Activated CD4-positive, CD25-positive, alpha-beta regulatory T cell (primary cell): ENCODE results near the gene CNTLN.
"Not testable (repeated sequence)": the region's sequence is repeated elsewhere in the genome, so short reads cannot be mapped to it uniquely, and the experiment has no call there.

Experiments used
- DNase-seq, 4 experiments: peaks; one replicate each; lab custom pipeline; 2025; lab: John Stamatoyannopoulos, UW

The CNTLN gene

DNA sequence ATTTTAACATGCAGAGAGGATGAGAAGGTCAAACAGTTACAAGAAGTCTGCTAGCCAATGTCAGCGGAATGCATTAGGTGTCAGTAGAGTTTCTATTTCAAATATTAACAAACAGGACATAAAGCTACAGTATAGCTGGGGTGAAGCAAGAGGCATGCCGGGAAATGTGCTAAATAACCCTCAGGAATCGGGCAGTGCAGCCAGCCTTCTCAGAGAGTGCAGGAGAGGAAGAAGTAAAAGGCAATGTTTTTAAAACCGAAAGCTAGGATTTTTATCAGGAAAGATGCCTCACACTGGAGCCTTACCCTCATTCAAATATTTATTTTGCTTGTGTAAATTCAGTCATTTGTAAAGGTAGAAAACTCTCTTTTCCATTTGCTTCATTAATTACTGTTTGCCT, 384.9 kb downstream of the CNTLN start:
- no peak for DNase-seq

- DNase-seq: no peak
Observed at GRCh38 chr9:17520268-17521064, 385.6 kb downstream of the CNTLN start.

DNA sequence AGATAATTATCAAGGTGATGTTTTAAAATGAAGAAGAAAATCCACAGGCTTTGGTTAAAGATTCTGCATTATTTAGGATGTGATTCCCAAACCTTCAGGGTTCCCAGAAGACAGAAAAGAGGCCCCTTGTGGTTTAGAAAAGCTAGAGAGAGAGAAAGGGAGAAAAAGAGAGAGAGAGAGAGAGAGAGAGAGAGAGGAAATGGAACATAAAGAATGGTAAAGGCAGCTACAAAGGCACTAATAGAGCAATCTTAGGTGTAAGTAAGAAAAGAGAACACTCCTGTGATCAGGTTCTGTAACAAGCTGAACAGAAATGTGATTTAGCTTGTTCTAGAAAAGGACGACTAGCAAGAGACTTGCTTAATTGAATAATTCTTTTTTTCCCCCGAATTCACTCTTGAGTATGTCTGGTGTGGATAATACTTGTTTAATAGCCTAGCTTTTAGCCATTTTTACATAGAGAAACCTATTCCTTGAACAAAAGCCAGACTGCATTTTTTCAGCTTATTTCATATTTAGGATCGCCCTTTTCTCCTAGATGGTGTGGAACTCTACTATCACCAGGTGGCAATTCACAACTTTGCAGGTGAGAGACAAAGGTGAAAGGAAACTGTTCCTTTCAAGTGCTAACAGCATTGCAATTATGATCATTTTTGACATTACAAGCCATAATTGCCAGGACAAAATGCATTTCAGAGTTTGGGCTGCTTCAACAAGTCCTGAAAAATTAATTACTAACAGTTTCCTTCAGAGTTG, 386.4 kb downstream of the CNTLN start:
- DNase-seq: no peak

DNA sequence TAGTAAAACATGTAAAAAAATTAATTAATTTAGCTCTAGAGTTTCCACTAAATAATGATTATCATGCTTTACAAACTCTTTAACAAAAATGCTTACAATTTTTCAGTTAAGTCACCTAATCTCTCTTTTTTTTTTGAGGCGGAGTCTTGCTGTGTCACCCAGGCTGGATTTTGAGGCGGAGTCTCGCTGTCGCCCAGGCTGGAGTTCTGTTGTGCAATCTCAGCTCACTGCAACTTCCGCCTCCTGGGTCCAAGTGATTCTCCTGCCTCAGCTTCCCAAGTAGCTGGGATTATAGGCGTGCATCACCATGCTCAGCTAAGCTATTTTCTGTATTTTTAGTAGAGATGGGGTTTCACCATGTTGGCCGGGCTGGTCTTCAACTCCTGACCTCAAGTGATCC, 391.9 kb downstream of the CNTLN start:
- not testable (repeated sequence) for DNase-seq

- no peak for DNase-seq
Observed at GRCh38 chr9:17528859-17529258, 394.0 kb downstream of the CNTLN start.

DNA sequence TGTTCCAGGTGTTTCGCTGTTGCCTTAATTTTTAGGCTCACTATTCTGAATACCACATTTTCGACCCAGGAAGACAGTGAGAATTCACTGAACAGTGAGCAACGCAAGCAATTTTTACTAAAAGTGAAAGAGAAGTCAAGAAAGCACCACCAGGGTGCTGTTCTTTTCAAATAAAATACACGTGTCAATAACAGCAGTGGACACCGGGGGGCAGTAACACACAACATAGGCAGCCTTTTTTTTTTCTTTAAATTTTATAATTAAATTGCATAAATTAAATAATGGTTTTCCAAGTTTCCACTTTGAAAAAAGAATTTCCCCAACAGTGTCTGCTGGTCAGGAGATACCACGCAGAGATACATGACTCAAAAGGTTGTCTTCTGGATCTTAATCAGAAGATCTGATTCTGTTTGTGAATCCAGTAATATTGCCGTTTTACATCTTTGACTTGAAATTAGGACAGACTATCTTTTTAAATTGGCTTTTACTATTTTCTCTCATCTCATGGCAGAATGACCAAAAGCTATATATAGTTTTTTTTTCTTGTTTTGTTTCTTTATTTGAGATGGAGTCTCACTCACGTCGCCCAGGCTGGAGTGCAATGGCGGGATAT, 396.9 kb downstream of the CNTLN start:
- no peak for DNase-seq

DNA sequence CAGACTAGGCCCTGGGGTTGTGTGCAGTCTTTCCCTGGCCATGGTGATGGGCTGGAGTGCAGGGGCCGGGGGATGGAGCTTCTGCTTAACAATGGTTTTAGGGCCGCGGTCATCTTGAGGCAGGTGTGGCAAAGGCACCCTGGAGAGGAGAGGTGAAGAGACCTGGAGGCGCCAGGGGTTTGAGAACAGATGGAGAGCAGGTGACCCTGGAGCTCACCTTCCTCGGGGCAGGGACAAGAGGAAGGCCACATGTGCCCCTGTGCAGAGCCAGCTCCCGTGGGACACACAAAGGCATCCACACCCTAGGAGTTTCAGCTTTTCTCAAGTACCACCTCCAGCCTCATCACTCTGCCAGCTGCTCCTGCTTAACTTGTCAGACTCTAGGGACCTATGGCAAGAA, 397.6 kb downstream of the CNTLN start:
- DNase-seq: no peak

- DNase-seq: no peak
Observed at GRCh38 chr9:17535176-17535575, 400.3 kb downstream of the CNTLN start.

DNA sequence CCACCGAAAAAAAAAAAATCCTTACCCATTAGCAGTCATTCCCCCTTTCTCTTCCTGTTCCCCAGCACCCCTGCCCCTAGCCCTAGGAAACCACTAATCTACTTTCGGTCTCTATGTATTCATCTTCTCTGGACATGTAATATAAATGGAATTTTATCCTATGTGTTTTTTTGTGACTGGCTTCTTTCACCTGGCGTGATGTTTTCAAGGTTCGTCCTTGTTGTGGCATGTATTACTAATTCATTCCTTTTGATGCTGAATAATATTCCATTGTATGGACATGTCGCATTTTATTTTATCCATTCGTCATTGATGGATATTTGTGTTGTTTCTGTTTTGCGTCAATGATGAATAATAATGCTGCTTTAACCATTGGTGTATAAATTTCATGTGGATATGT, 401.2 kb downstream of the CNTLN start:
- no peak for DNase-seq

- DNase-seq: no peak
Observed at GRCh38 chr9:17551023-17551422, 416.2 kb downstream of the CNTLN start.
